ENCODE data around the gene HDAC8.
"Not testable (repeated sequence)": the region's sequence is repeated elsewhere in the genome, so short reads cannot be mapped to it uniquely, and the experiment has no call there.

HDAC8 gene

GRCh38 chrX:72569786-72570185, 2.9 kb downstream of the HDAC8 start:
- Mint-ChIP-seq H3K4me1 (peaks cover 10% of the 10 kb centered on the region), H3K4me3 (no peak overlapping the region), H3K36me3 (ENCODE audit: low read depth) (peaks cover 37% of the 10 kb centered on the region), H3K27ac (no peak overlapping the region), H3K9me3 (peaks cover 48% of the 10 kb centered on the region), H3K27me3 (ENCODE audit: low read depth, poor library complexity) (peaks cover 4% of the 10 kb centered on the region)
- no peak for DNase-seq
- TF ChIP-seq CTCF (IDR thresholded peaks at IDR 0.05), result no peak

- H3K27me3 Mint-ChIP-seq (ENCODE audit: low read depth, poor library complexity), result peaks cover 2% of the 10 kb centered on the region
- no peak overlapping the region for H3K4me3 Mint-ChIP-seq
- no peak for TF ChIP-seq CTCF (IDR thresholded peaks at IDR 0.05)
- no peak for DNase-seq
- H3K36me3 Mint-ChIP-seq (ENCODE audit: low read depth), result peaks cover 46% of the 10 kb centered on the region
- no peak overlapping the region for H3K27ac Mint-ChIP-seq
- H3K9me3 Mint-ChIP-seq, result peaks cover 41% of the 10 kb centered on the region
- H3K4me1 Mint-ChIP-seq, result peaks cover 10% of the 10 kb centered on the region
Measured at GRCh38 chrX:72568406-72569092, 4.1 kb downstream of the HDAC8 start.

DNA sequence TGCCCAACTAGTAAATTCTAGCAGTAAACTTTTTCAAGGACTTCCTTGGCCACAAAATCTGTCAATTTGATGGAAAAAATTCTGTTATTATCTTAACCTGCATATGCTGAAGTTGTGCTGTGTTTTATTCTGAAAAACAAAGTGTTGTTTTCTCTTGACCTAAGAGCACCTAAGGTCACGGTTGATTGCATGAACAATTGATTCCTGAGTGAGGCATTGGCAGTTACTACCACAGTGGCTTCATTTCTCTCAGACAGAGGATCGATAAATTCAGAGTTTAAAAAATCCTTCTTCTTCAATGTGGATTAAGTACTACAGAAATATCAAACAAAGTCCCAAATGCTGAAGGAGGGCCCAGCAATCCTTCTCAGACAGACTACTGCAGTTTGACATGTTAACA, 6.2 kb downstream of the HDAC8 start:
- H3K4me1 Mint-ChIP-seq, result peaks cover 4% of the 10 kb centered on the region
- H3K9me3 Mint-ChIP-seq, result peaks cover 38% of the 10 kb centered on the region
- H3K36me3 Mint-ChIP-seq (ENCODE audit: low read depth), result peaks cover 58% of the 10 kb centered on the region
- no peak overlapping the region for H3K4me3 Mint-ChIP-seq
- TF ChIP-seq CTCF (IDR thresholded peaks at IDR 0.05), result no peak
- no peak overlapping the region for H3K27ac Mint-ChIP-seq
- no peaks in the 10 kb centered on the region for H3K27me3 Mint-ChIP-seq (ENCODE audit: low read depth, poor library complexity)
- DNase-seq, result no peak

- Mint-ChIP-seq H3K36me3 (ENCODE audit: low read depth) (peaks cover 85% of the 10 kb centered on the region), H3K9me3 (peaks cover 75% of the 10 kb centered on the region)
- not testable (repeated sequence) for H3K27me3 Mint-ChIP-seq (ENCODE audit: low read depth, poor library complexity)
Measured at GRCh38 chrX:72559655-72560054, 13.0 kb downstream of the HDAC8 start.

DNA sequence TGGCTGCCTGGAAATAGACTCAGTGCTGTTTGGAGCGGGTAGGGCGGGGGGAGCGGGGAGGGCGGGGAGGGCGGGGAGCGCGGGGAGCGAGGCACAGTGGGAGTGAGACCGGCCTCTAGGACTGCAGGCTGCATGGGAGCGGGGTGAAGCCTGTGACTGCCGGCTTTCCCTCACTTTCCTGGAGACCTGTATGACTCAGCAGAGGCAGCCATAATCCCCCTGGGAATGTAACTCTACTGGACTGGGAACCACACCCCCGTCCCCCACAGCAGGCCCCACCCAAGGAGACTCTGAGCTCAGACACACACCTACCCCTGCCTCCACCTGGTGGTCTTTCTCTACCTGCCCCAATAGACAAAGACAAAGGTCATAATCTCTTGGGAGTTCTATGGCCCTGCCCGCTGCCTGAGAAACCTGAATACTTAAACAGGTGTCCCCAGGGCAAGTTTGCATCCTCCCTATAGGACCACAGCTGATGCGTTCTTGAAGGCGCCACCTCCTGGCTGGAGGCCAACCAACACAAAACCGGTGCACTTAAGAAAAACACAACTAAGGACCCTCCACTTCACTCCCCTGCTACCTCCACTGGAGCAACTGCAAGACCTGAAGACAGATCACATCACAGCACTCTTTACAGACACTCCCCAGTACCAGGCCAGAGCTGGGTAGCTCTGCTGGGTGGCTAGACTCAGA, 18.0 kb downstream of the HDAC8 start:
- Mint-ChIP-seq H3K4me1 (peaks cover 16% of the 10 kb centered on the region), H3K27me3 (ENCODE audit: low read depth, poor library complexity) (no peaks in the 10 kb centered on the region), H3K36me3 (ENCODE audit: low read depth) (peaks cover 54% of the 10 kb centered on the region), H3K27ac (peak overlapping the region; percentile 74), H3K4me3 (peak overlapping the region; percentile 64), H3K9me3 (peaks cover 62% of the 10 kb centered on the region)
- DNase-seq, result peak; percentile 21
- peak; percentile 9 for TF ChIP-seq CTCF (IDR thresholded peaks at IDR 0.05)

More at GRCh38 chrX:72559655-72560054, 13.0 kb downstream of the HDAC8 start:
- DNase-seq, H3K4me1 Mint-ChIP-seq, H3K27ac Mint-ChIP-seq, H3K4me3 Mint-ChIP-seq: not testable (repeated sequence)

GRCh38 chrX:72552443-72552842, 20.2 kb downstream of the HDAC8 start:
- not testable (repeated sequence) for DNase-seq; H3K27ac Mint-ChIP-seq; H3K27me3 Mint-ChIP-seq (ENCODE audit: low read depth, poor library complexity); H3K4me3 Mint-ChIP-seq
- H3K4me1 Mint-ChIP-seq, result peaks cover 16% of the 10 kb centered on the region
- peaks cover 47% of the 10 kb centered on the region for H3K9me3 Mint-ChIP-seq
- peaks cover 43% of the 10 kb centered on the region for H3K36me3 Mint-ChIP-seq (ENCODE audit: low read depth)

GRCh38 chrX:72545990-72546389, 26.7 kb downstream of the HDAC8 start:
- H3K36me3 Mint-ChIP-seq (ENCODE audit: low read depth), result peaks cover 34% of the 10 kb centered on the region
- no peak overlapping the region for H3K4me3 Mint-ChIP-seq
- DNase-seq, result no peak
- peaks cover 15% of the 10 kb centered on the region for H3K4me1 Mint-ChIP-seq
- no peaks in the 10 kb centered on the region for H3K27me3 Mint-ChIP-seq (ENCODE audit: low read depth, poor library complexity)
- no peak overlapping the region for H3K27ac Mint-ChIP-seq
- peaks cover 32% of the 10 kb centered on the region for H3K9me3 Mint-ChIP-seq
- no peak for TF ChIP-seq CTCF (IDR thresholded peaks at IDR 0.05)
